ENCODE measurements around the gene C1QTNF2.

DNA sequence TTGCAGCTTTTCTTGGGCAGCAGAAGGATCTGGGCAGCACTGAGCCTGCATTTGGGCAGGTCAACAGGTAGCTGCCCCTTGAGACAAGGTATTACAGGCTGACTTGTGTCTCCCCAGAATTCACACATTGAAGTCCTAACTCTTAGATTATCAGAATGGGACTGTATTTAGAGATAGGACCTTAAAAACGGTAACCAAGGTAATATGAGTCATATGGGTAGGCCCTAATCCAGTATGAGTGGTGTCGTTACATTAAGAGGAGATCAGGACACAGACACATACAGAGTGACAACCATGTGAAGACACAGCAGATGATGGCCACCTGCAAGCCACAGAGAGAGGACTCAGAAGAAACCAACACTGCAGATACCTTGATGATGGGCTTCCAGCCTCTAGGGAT lies 3.2 kb downstream of the C1QTNF2 start:
- TF ChIP-seq, protein P1, sequence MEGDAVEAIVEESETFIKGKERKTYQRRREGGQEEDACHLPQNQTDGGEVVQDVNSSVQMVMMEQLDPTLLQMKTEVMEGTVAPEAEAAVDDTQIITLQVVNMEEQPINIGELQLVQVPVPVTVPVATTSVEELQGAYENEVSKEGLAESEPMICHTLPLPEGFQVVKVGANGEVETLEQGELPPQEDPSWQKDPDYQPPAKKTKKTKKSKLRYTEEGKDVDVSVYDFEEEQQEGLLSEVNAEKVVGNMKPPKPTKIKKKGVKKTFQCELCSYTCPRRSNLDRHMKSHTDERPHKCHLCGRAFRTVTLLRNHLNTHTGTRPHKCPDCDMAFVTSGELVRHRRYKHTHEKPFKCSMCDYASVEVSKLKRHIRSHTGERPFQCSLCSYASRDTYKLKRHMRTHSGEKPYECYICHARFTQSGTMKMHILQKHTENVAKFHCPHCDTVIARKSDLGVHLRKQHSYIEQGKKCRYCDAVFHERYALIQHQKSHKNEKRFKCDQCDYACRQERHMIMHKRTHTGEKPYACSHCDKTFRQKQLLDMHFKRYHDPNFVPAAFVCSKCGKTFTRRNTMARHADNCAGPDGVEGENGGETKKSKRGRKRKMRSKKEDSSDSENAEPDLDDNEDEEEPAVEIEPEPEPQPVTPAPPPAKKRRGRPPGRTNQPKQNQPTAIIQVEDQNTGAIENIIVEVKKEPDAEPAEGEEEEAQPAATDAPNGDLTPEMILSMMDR (conservative IDR thresholded peaks at IDR 0.05; ENCODE audit: low read depth, low read length): no peak
- TF ChIP-seq POLR2A (IDR thresholded peaks at IDR 0.05; ENCODE audit: low read depth, low read length) (no peak), SMC3 (IDR thresholded peaks at IDR 0.05; ENCODE audit: low read depth, low read length) (no peak), MAFK (IDR thresholded peaks at IDR 0.05; ENCODE audit: low read depth, low read length) (no peak), MAZ (IDR thresholded peaks at IDR 0.05; ENCODE audit: borderline replicate concordance, low read depth, low read length) (no peak), FOS (IDR thresholded peaks at IDR 0.05; ENCODE audit: low read depth, low read length) (no peak), CEBPB (IDR thresholded peaks at IDR 0.05; ENCODE audit: low read depth, low read length) (no peak), CHD1 (IDR thresholded peaks at IDR 0.05; ENCODE audit: low read depth, low read length) (no peak), MXI1 (IDR thresholded peaks at IDR 0.05; ENCODE audit: borderline replicate concordance, low read depth, low read length) (no peak), RCOR1 (IDR thresholded peaks at IDR 0.05; ENCODE audit: insufficient replicate concordance, low read length) (no peak)
- TF ChIP-seq, protein P2, sequence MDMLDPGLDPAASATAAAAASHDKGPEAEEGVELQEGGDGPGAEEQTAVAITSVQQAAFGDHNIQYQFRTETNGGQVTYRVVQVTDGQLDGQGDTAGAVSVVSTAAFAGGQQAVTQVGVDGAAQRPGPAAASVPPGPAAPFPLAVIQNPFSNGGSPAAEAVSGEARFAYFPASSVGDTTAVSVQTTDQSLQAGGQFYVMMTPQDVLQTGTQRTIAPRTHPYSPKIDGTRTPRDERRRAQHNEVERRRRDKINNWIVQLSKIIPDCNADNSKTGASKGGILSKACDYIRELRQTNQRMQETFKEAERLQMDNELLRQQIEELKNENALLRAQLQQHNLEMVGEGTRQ (IDR thresholded peaks at IDR 0.05; ENCODE audit: low read depth, low read length): no peak
- TF ChIP-seq, protein P3, sequence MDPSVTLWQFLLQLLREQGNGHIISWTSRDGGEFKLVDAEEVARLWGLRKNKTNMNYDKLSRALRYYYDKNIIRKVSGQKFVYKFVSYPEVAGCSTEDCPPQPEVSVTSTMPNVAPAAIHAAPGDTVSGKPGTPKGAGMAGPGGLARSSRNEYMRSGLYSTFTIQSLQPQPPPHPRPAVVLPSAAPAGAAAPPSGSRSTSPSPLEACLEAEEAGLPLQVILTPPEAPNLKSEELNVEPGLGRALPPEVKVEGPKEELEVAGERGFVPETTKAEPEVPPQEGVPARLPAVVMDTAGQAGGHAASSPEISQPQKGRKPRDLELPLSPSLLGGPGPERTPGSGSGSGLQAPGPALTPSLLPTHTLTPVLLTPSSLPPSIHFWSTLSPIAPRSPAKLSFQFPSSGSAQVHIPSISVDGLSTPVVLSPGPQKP (IDR thresholded peaks at IDR 0.05; ENCODE audit: borderline replicate concordance, low read depth, low read length): no peak
